K562 (cell line): ENCODE data around the gene CAMK2A. TPM values are rescaled to one million over a fixed set of nuclear protein-coding genes. Genes with fewer than 3 reads are reported as not detected.

Source experiments
- ATAC-seq: fragments of 200-7000 bp; cut with Tn5 transposase; 3 replicates; pipeline ENCODE4 v1.9.1; 2020; ENCODE audit warnings: moderate library complexity
- BruUV-seq: library from RNA; stranded (reverse); fragments of 400-500 nt; replicated peaks from 2 replicates; lab custom pipeline; 2021; lab: Mats Ljungman, UMichigan
- CTCF ChIA-PET: fragments of 300-600 bp; formaldehyde crosslinking; extraction: SDS; loops from one replicate; lab custom pipeline; 2021; ENCODE audit warnings: low intra/inter-chr PET ratio; lab: Yijun Ruan, JAX
- POLR2A ChIA-PET: fragments of 300-600, 350-650 bp; sonication (Branson Sonifier 250); formaldehyde crosslinking; extraction: SDS; loops from one replicate; lab custom pipeline; 2021; ENCODE audit warnings: antibody characterized with exemption, inconsistent platforms; lab: Yijun Ruan, JAX
- DNase-seq, 4 experiments: peaks; one replicate each; pipeline versions ENCODE4 v3.0.0 to v3.0.0-alpha.2; 2011 to 2018; ENCODE audit warnings: low spot score in 3 of 4, mixed read lengths in 3 of 4; ENCODE audit errors: extremely low read depth in 1 of 4
- FAIRE-seq: peaks from 2 replicates; lab custom pipeline; 2011; peaks lifted over from hg19 to GRCh38; lab: Jason Lieb, UNC
- H2AFZ ChIP-seq: 2 replicates; pipeline ENCODE4 v1.6.0; 2011; ENCODE audit warnings: low read depth, low read length, control low read depth, inconsistent platforms
- H3K27ac ChIP-seq: fragments of 200-600 bp; 3 replicates; pipeline ENCODE4 v1.8.0; 2011; ENCODE audit warnings: low read depth, mild to moderate bottlenecking, control low read depth, inconsistent platforms, low read length, moderate library complexity, mixed read lengths; ENCODE audit errors: extremely low read depth
- H3K27me3 ChIP-seq, 2 experiments: fragments of 300-600 bp in 1 of 2; 2 replicates in 1 of 2; 3 replicates in 1 of 2; pipeline versions ENCODE4 v1.6.0 to v1.8.0; 2011; ENCODE audit warnings: inconsistent platforms in 2 of 2, low read length in 2 of 2, mild to moderate bottlenecking in 1 of 2, mixed read lengths in 1 of 2, moderate library complexity in 1 of 2; ENCODE audit not compliant: control insufficient read depth in 2 of 2, insufficient read depth in 2 of 2
- H3K36me3 ChIP-seq: fragments of 300-600 bp; 3 replicates; pipeline ENCODE4 v1.8.0; 2011; ENCODE audit warnings: mild to moderate bottlenecking, low read length, inconsistent platforms; ENCODE audit not compliant: control insufficient read depth, insufficient read depth
- H3K4me1 ChIP-seq, 2 experiments: fragments of 200-600 bp in 1 of 2; replicated peaks in 1 of 2; 2 replicates in 1 of 2; 3 replicates in 1 of 2; pipeline versions ENCODE4 v1.5.1 to v1.8.0; 2011; ENCODE audit warnings: inconsistent platforms in 2 of 2, low read length in 2 of 2, mild to moderate bottlenecking in 1 of 2, mixed read lengths in 1 of 2, moderate library complexity in 1 of 2; ENCODE audit not compliant: control insufficient read depth in 2 of 2, insufficient read depth in 2 of 2
- H3K4me2 ChIP-seq: 2 replicates; pipeline ENCODE4 v1.6.1; 2011; ENCODE audit warnings: low read length, control low read depth, inconsistent platforms, mixed read lengths; ENCODE audit not compliant: insufficient read depth
- H3K4me3 ChIP-seq: fragments of 200-600 bp; sonication (generic), shearing (Covaris generic); 2 replicates; pipeline ENCODE4 v1.5.1; 2016; ENCODE audit warnings: control low read depth, inconsistent platforms
- H3K79me2 ChIP-seq: fragments of 200-600 bp; 3 replicates; pipeline ENCODE4 v1.8.0; 2011; ENCODE audit warnings: low read length, inconsistent platforms; ENCODE audit not compliant: control insufficient read depth, insufficient read depth
- H3K9ac ChIP-seq, 2 experiments: 2 replicates each; pipeline versions ENCODE4 v1.6.0 to v1.6.1; 2011; ENCODE audit warnings: low read depth in 2 of 2, low read length in 2 of 2, control low read depth in 1 of 2, inconsistent platforms in 1 of 2, mild to moderate bottlenecking in 1 of 2, mixed read lengths in 1 of 2; ENCODE audit not compliant: insufficient read depth in 1 of 2
- H3K9me1 ChIP-seq: one replicate; pipeline ENCODE4 v1.6.0; 2011; ENCODE audit warnings: inconsistent platforms, mild to moderate bottlenecking, low read length, moderate library complexity; ENCODE audit not compliant: control insufficient read depth, insufficient read depth
- H3K9me3 ChIP-seq: replicated peaks from 2 replicates; pipeline ENCODE4 v1.5.1; 2011; ENCODE audit warnings: low read depth, low read length, inconsistent platforms; ENCODE audit not compliant: control insufficient read depth, insufficient read depth
- H4K20me1 ChIP-seq: replicated peaks from 2 replicates; pipeline ENCODE4 v1.6.1; 2011; ENCODE audit warnings: low read length, inconsistent platforms, mixed read lengths; ENCODE audit not compliant: control insufficient read depth, insufficient read depth
- CEBPB ChIP-seq: fragments of 450-650 bp; IDR thresholded peaks from 2 replicates; pipeline ENCODE4 v1.6.1; 2016; ENCODE audit warnings: missing genetic modification characterization, missing compliant biosample characterization
- CREB1 ChIP-seq, 2 experiments: sonication (generic) in 1 of 2; formaldehyde crosslinking in 1 of 2; IDR thresholded peaks; 2 replicates each; pipeline versions ENCODE4 v1.6.1 to v1.8.0; 2012 to 2022; ENCODE audit warnings: inconsistent platforms in 1 of 2, mild to moderate bottlenecking in 1 of 2, missing genetic modification reagents in 1 of 2, moderate library complexity in 1 of 2
- DACH1 ChIP-seq: fragments of 450-650 bp; IDR thresholded peaks from 2 replicates; pipeline ENCODE4 v1.6.1; 2018; ENCODE audit not compliant: partially characterized antibody
- JUN ChIP-seq, 2 experiments: sonication (generic) in 1 of 2; formaldehyde crosslinking in 1 of 2; IDR thresholded peaks; 2 replicates each; pipeline versions ENCODE4 v1.6.1 to v1.8.0; 2012 to 2022; ENCODE audit warnings: borderline replicate concordance in 2 of 2, mild to moderate bottlenecking in 2 of 2, improper control_type of control experiment in 1 of 2, low read depth in 1 of 2, low read length in 1 of 2, missing genetic modification reagents in 1 of 2
- JUNB ChIP-seq: fragments of 450-650 bp; formaldehyde crosslinking; conservative IDR thresholded peaks from 2 replicates; pipeline ENCODE4 v1.4.0; 2020; ENCODE audit warnings: mild to moderate bottlenecking
- MCM7 ChIP-seq, 2 experiments: fragments of 450-650 bp; IDR thresholded peaks; 2 replicates each; pipeline ENCODE4 v1.6.1; 2016 to 2018
- RBM39 ChIP-seq: fragments of 200-400 bp; formaldehyde crosslinking; optimal IDR thresholded peaks from 2 replicates; pipeline ENCODE3; 2018; ENCODE audit warnings: low read depth, low read length
- SMARCB1 ChIP-seq: IDR thresholded peaks from 2 replicates; pipeline ENCODE4 v1.6.1; 2011; ENCODE audit warnings: improper control_type of control experiment, low read depth; ENCODE audit not compliant: insufficient read length
- TGIF2 ChIP-seq: sonication (generic); formaldehyde crosslinking; IDR thresholded peaks from 2 replicates; pipeline ENCODE4 v1.8.1; 2022; ENCODE audit warnings: mild to moderate bottlenecking, missing genetic modification reagents, moderate library complexity
- TOE1 ChIP-seq, 2 experiments: fragments of 450-650 bp in 1 of 2; sonication (generic) in 1 of 2; formaldehyde crosslinking in 1 of 2; IDR thresholded peaks; 2 replicates each; pipeline versions ENCODE4 v1.7.1 to v1.8.0; 2016 to 2022; ENCODE audit warnings: borderline replicate concordance in 2 of 2, mild to moderate bottlenecking in 2 of 2, antibody characterized with exemption in 1 of 2, inconsistent platforms in 1 of 2, low read depth in 1 of 2, missing genetic modification reagents in 1 of 2, moderate library complexity in 1 of 2
- ZNF449 ChIP-seq: fragments of 250-450 bp; sonication (Bioruptor Pico); IDR thresholded peaks from 2 replicates; pipeline ENCODE4 v1.8.0; 2022; ENCODE audit warnings: moderate library complexity, mild to moderate bottlenecking, inconsistent platforms
- ZNF707 ChIP-seq: fragments of 250-450 bp; sonication (Bioruptor Pico); conservative IDR thresholded peaks from 2 replicates; pipeline ENCODE4 v1.8.0; 2022; ENCODE audit warnings: inconsistent platforms, mild to moderate bottlenecking, moderate library complexity
- WGBS: fragments of 100-300 bp; shearing (Covaris generic); methylation state at CpG from one replicate; pipeline ENCODE4 v1.1.6; 2016; ENCODE audit warnings: low coverage, mixed read lengths; ENCODE audit not compliant: insufficient coverage; ENCODE audit errors: missing lambda C conversion rate; 5-methylcytosine and 5-hydroxymethylcytosine counted together
- in situ Hi-C: fragments of 300-500 bp; cut with MboI; formaldehyde crosslinking; loops from 4 replicates; pipeline ENCODE4 v1.15.0; 2018; ENCODE audit warnings: inconsistent platforms, mixed read lengths
- intact Hi-C: fragments of 100-400 bp; cut with micrococcal nuclease; formaldehyde crosslinking; loops from 2 replicates; pipeline ENCODE4 v1.14.2; 2022
- polyA plus RNA-seq, 8 experiments: library from polyadenylated mRNA; depleted of rRNA in 4 of 8; stranded (reverse) in 5 of 8; unstranded in 3 of 8; fragments of >200 nt; fragmentation: Nextera tagmentation in 2 of 8; fragmentation: Illumina TruSeq in 1 of 8; extraction: Ambion mirVana in 2 of 8; extraction: Trizol in 1 of 8; gene quantifications; 2 replicates each; pipeline versions ENCODE4 v1.2.1 to v1.2.3, GENCODE V29; 2011 to 2014; ENCODE audit warnings: inconsistent platforms in 1 of 8, missing spikeins in 1 of 8
- total RNA-seq, 7 experiments: library from RNA; depleted of rRNA in 6 of 7; stranded (reverse); fragments of >200 nt in 6 of 7; fragmentation: Illumina TruSeq in 2 of 7; extraction: Trizol in 2 of 7; gene quantifications; 2 replicates each; pipeline versions ENCODE4 v1.2.1 to v1.2.3, GENCODE V29; 2011 to 2021; ENCODE audit warnings: low replicate concordance in 1 of 7

CAMK2A gene
- total and polyA plus RNA-seq, 9 of the 15 experiments (the other 6 are each of a cell fraction or from before 2014, with no cell fraction given), result 0.01 to 0.18 (median 0.04) TPM; not detected in 6

- H2AFZ ChIP-seq, result peak overlapping the region; percentile 2; the same call in 1 of the 2 replicates
- H3K9me1 ChIP-seq, result no peaks in the 10 kb centered on the region
- no TSS peak for BruUV-seq
- H3K9ac ChIP-seq, result no peak overlapping the region
- ChIA-PET POLR2A (interaction anchor here (0.6 to 2.0 kb wide), 3 partner anchors 8 to 16 kb away, joined by 3 to 7 read pairs (median 5); partner anchors contain the start of gene ARSI), CTCF (no interaction called here)
- in situ Hi-C loops, result no loop called here
- no peaks in the 10 kb centered on the region for H3K79me2 ChIP-seq
- FAIRE-seq (no peak), ATAC-seq (peak; percentile 52), DNase-seq (peak in 1 of 4 experiments; percentile 19)
- 10% methylated on average over 9 of the region's 9 CpGs for WGBS
- no peak overlapping the region for H3K27ac ChIP-seq
- H4K20me1 ChIP-seq, result peaks cover 2% of the 10 kb centered on the region; the same call in 1 of the 2 replicates
- peaks cover 0 to 4% of the 10 kb centered on the region in 2 experiments; a peak in 2 of 5 replicates for H3K4me1 ChIP-seq
- no peaks in the 10 kb centered on the region; the same call in 1 of the 2 replicates for H3K9me3 ChIP-seq
- intact Hi-C loops, result no loop called here
- peaks cover 2 to 27% of the 10 kb centered on the region in 2 experiments; a peak in 3 of 5 replicates for H3K27me3 ChIP-seq
- no peaks in the 10 kb centered on the region for H3K36me3 ChIP-seq
- no peak overlapping the region for H3K4me2 ChIP-seq
- H3K4me3 ChIP-seq, result no peak overlapping the region
- no peak for TF ChIP-seq SMARCB1
- no peak for TF ChIP-seq TGIF2 (CRISPR knock-in tag)
- TF ChIP-seq ZNF707 (CRISPR knock-in tag), result no peak
- no peak for TF ChIP-seq ZNF449 (CRISPR knock-in tag)
- TF ChIP-seq JUNB (CRISPR knock-in tag), result no peak
- no peak for TF ChIP-seq TOE1 (IDR thresholded peaks at IDR 0.05; ENCODE audit: borderline replicate concordance)
- no peak for TF ChIP-seq TOE1 (CRISPR knock-in tag; IDR thresholded peaks at IDR 0.05; ENCODE audit: borderline replicate concordance, low read depth)
- TF ChIP-seq MCM7 (IDR thresholded peaks at IDR 0.05), result no peak
- TF ChIP-seq CREB1 (IDR thresholded peaks at IDR 0.05), result no peak
- no peak for TF ChIP-seq CREB1 (CRISPR knock-in tag; IDR thresholded peaks at IDR 0.05)
- TF ChIP-seq CEBPB (tag), result no peak
- no peak for TF ChIP-seq RBM39
- TF ChIP-seq JUN (IDR thresholded peaks at IDR 0.05; ENCODE audit: borderline replicate concordance, low read depth, low read length), result no peak
- no peak for TF ChIP-seq JUN (CRISPR knock-in tag; IDR thresholded peaks at IDR 0.05; ENCODE audit: borderline replicate concordance)
- TF ChIP-seq DACH1, result no peak
Observed at GRCh38 chr5:150318613-150319483, 29.3 kb upstream of the CAMK2A start.
